HG03095 (cell line): ENCODE data around the gene BACH1.

ENCODE experiments used
- ATAC-seq: cut with Tn5 transposase; IDR thresholded peaks from one replicate; pipeline ENCODE4 v1.9.1; 2021; ENCODE audit warnings: moderate library complexity; ENCODE audit not compliant: unreplicated experiment

The BACH1 gene

GRCh38 chr21:29290240-29290639 is 8.5 kb upstream of the BACH1 start:
- no peak for ATAC-seq

- ATAC-seq = peak; percentile 68
These were observed 5.2 kb upstream of the BACH1 start for GRCh38 chr21:29293495-29293894.

GRCh38 chr21:29295066-29295650 is 3.6 kb upstream of the BACH1 start:
- ATAC-seq = no peak

GRCh38 chr21:29296446-29296845 is 2.3 kb upstream of the BACH1 start:
- ATAC-seq = no peak

- no peak for ATAC-seq
These were observed 1.0 kb upstream of the BACH1 start for GRCh38 chr21:29297483-29298347.

GRCh38 chr21:29299046-29299915 is 559 bp downstream of the BACH1 start:
- no peak for ATAC-seq

GRCh38 chr21:29299916-29300806 is 1.4 kb downstream of the BACH1 start:
- peak; percentile 71 for ATAC-seq

- no peak for ATAC-seq
These were observed 2.1 kb downstream of the BACH1 start for GRCh38 chr21:29300807-29301138.

- no peak for ATAC-seq
These were observed 3.0 kb downstream of the BACH1 start for GRCh38 chr21:29301691-29302090.

GRCh38 chr21:29302359-29302875 is 3.7 kb downstream of the BACH1 start:
- ATAC-seq = no peak

- ATAC-seq = no peak
These were observed 4.6 kb downstream of the BACH1 start for GRCh38 chr21:29303288-29303687.

- ATAC-seq = no peak
These were observed 5.9 kb downstream of the BACH1 start for GRCh38 chr21:29304597-29304996.

GRCh38 chr21:29305068-29305467 is 6.3 kb downstream of the BACH1 start:
- ATAC-seq = no peak

- no peak for ATAC-seq
These were observed 6.8 kb downstream of the BACH1 start for GRCh38 chr21:29305561-29305960.

GRCh38 chr21:29306920-29307319 is 8.2 kb downstream of the BACH1 start:
- peak; percentile 55 for ATAC-seq

GRCh38 chr21:29307718-29308455 is 9.2 kb downstream of the BACH1 start:
- no peak for ATAC-seq

- no peak for ATAC-seq
These were observed 9.7 kb downstream of the BACH1 start for GRCh38 chr21:29308456-29308783.

GRCh38 chr21:29309703-29310102 is 11.0 kb downstream of the BACH1 start:
- no peak for ATAC-seq

GRCh38 chr21:29311802-29312201 is 13.1 kb downstream of the BACH1 start:
- no peak for ATAC-seq

- ATAC-seq = no peak
These were observed 14.3 kb downstream of the BACH1 start for GRCh38 chr21:29312981-29313380.
